GM18508 (cell line): ENCODE measurements around the gene FAM177B.
"Not testable (repeated sequence)": the region's sequence is repeated elsewhere in the genome, so short reads cannot be mapped to it uniquely, and the experiment has no call there.

Experiments used
- ATAC-seq: cut with Tn5 transposase; IDR thresholded peaks from one replicate; pipeline ENCODE4 v1.9.1; 2021; ENCODE audit warnings: moderate number of reproducible peaks; ENCODE audit not compliant: insufficient read depth, unreplicated experiment

The FAM177B gene

GRCh38 chr1:222739465-222739864 is 2.5 kb downstream of the FAM177B start:
- ATAC-seq, result no peak

DNA sequence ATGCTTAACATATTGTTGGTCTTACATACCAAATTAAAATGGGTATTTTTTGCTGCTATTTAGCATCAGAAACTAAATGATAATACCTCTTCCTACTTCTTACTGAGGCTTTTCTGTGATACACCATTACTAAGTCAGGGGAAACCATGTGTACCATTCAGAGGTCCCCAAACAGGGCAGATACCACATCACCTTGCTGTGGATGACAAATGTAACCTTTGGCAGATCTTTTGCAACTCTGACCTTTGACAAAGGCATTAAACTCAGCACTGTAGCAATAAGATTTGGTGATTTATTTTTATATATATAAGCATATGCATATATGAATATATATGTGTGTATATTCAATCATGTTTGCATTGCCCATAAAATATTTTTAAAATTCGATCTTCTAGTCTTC is 2.9 kb downstream of the FAM177B start:
- ATAC-seq, result no peak

DNA sequence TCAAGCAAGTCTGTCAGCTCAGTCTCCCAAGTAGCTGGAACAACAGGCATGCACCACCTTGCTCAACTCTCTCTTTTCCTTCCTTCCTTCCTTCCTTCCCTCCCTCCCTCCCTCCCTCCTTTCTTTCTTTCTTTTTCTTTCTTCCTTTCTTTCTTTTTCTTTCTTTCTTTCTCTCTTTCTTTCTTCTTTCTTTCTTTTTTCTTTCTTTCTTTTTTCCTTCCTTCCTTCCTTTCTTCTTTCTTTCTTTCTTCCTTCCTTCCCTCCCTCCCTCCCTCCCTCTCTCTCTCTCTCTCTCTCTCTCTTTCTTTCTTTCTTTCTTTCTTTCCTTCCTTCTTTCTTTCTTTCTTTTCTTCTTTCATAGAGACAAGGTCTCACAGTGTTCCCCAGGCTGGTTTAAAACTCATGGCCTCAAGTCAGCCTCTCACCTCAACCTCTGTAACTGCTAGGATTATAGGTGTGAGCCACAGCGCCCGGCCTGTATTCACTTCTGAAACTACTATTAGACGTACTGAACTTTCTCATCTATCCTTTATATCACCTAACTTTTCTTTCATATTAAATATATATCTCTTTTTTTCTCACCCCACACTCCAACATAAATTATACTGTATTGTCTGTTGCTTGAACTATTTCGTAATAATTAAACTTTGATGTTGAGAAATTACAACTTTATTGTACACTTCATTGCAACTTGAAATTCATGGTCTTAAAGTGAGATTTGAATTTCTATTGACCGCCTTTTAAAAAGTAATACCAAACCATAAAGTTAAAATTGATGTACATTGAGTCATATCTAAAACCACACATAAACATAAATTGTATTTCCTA is 4.8 kb downstream of the FAM177B start:
- not testable (repeated sequence) for ATAC-seq

DNA sequence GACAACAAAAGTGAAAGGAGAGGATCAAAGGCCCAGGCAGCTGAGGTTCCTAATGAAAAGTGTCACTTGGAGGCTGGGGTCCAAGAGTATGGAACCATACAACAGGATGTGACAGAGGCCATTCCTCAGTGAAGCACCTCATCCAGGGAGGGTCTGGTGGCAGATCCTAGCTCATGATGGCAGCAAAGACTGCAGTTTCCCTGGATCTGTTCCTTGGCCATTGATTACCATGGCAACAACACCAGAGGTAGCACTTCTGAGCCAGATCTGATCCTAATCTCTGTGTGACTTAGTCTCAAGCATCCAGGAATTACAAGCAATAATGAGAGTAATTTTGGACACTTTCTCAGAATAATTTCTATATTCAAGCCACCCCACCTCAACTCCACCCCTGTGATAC is 12.9 kb downstream of the FAM177B start:
- no peak for ATAC-seq

- peak; percentile 80 for ATAC-seq
These were observed 13.6 kb downstream of the FAM177B start for GRCh38 chr1:222750651-222751050.

DNA sequence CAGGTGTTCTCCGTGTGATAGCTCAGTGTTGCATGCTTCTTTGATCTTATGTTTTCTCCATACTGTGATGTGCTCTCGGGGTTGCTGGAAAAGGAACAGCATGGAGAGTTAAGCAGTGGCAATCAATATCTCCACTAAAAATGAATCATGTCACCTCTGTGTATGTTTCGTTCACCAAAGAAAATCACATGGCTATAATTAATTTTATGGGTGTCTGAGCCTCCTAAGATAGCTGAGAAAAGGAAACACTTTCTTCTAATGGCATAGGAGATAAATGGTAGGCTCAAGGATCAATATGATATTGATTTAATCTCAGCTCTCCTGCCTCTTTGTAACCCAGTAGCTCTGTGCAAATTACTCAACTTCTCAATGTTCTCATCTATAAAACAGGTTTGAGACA is 14.3 kb downstream of the FAM177B start:
- no peak for ATAC-seq

DNA sequence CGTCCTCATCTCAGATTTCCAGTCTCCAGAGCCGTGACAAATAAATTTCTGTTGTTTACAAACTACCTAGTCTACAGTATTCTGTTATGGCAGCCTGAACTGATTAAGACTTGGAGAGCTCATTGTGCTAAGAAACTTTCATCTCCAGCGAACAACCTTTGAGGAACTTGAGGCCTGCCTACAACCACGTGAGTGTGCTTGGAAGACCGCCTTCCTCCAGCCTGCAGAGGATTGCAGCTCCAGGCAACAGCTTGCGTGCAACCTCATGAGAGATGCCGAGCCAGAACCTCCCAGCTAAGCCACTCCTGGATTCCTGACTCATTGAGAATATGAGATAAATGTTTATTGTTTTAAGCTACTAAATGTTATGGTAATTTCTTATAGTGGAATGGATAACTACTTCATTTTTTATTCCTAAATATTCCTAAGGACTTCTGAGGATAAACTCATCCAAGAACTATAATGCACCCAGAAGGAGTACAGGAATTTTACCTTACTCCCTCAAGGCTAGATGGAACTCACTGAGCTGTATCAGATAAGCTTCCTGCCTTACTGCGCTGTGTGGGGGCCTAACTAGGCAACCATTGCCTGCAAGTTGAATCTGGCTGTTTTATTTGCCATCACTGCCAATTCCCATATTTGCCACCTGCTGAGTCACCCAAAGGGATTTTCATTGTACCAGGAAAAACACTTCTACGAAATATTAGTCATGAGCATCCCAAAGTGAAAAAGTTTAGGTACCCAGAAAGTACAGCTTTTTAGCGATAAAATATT is 17.6 kb downstream of the FAM177B start:
- ATAC-seq, result no peak

DNA sequence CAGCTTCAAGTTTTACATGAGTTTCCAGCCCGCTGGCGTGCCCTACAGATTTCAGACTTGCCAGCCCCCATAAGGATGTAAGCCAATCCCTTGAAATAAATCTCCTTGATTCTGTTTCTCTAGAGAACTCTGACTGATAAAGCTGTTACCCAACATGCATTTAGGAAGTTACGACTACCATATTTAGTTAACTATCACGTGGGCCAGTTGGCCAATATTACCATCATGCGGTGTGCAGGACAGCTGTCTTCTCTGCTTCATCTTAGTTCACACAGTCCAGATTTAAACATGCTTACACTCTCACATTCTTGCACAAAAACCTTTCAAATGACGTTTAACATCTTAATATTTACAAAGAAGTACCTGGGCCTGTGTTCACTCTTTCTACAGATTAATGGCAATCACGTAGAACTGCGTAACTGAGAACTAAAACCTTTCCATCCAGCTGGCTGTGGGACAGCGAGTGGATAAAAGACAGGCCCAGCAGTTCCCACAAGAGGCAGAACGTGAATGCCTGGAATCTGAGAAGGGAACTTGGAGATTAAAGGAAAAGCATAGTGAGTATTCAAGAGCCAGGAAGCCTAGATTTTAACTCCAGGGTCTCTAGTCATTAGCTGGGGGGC is 20.8 kb downstream of the FAM177B start:
- ATAC-seq, result no peak

GRCh38 chr1:222759451-222760035 is 22.5 kb downstream of the FAM177B start:
- no peak for ATAC-seq

DNA sequence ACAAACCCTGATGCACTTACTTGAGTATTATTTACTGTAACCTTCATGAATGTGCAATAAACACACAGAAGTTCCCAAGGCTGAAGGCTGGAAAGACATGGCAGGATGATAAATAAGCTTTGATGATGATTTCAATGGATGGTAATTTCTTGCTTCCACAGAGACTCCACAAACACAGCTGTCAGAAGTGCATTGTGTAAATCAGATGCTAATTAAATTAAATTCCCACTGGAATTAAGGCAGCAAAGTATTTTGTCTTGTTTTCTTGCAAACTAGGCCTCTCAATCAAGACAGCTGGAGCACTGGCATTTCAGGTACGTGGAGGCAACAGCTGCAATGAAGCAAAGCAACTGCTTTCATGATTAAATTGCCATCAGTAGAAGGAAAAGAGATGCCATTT is 24.1 kb downstream of the FAM177B start:
- ATAC-seq, result no peak

- ATAC-seq, result not testable (repeated sequence)
These were observed 25.2 kb downstream of the FAM177B start for GRCh38 chr1:222762178-222762577.

DNA sequence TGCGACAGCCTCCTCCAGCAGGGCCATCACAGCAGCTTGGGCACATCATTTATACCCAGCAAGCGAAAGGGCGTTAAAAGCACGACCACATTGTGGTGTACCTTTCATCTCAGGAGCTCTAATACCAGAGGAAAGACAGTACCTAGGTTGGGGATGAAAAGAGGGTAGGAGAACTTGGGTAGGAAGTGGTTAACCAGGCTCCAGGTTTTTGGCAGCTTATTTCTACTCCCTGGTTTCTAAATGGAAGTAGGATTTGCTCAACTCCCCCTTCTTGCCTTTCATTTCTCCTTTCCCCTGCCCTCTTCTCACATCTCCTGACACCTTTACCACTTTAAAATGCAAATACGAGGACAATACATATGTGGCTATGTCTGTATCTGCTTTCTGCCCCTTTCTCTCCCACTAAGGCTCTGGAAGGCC is 30.2 kb downstream of the FAM177B start:
- no peak for ATAC-seq

- ATAC-seq, result no peak
These were observed 31.6 kb downstream of the FAM177B start for GRCh38 chr1:222768592-222768991.

- ATAC-seq, result no peak
These were observed 32.2 kb downstream of the FAM177B start for GRCh38 chr1:222769181-222769580.

DNA sequence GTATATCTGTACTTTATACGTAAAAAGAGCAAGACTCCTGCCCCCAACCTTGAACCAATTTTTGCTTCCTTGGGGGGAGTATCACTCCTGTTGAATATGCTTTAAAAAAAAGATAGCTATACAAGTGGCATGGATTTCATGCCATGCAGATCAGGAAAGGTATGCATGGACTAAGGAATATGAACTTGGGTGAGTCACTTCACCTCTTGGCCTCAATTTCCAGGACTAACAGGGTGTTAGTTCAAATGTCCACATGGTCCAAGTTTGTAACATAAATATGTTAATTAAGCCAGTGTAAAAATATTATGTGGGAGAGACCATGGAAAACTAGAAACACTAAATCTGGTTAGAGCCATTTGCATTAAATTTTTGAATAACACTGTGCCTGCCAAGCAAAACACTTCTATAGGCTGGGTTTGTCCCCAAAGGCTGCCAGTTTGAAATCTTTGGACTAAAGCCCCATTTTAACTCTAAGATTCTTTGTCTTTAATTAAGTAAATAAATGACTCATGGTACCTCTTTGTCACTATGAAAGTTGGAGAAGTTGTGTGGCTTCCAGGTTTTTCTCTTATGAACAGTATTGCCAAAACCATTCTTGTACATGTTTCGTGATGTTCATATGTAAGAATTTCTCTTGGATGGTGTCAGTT is 33.1 kb downstream of the FAM177B start:
- no peak for ATAC-seq

DNA sequence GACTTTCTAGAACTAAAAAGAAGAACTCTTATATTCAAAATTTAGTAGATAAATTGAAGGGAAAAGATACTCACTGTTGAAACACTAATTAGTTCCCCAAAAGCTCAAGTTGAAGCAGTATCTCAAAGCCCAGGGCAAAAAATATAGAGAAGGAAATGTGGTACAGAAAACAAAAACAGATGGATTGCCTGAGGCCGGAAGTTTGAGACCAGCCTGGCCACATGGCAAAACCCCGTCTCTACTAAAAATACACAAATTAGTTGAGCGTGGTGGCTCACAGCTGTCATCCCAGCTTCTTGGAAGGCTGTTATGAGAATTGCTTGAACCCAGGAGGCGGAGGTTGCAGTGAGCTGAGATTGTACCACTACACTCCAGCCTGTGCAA is 36.0 kb downstream of the FAM177B start:
- ATAC-seq, result peak; percentile 83

DNA sequence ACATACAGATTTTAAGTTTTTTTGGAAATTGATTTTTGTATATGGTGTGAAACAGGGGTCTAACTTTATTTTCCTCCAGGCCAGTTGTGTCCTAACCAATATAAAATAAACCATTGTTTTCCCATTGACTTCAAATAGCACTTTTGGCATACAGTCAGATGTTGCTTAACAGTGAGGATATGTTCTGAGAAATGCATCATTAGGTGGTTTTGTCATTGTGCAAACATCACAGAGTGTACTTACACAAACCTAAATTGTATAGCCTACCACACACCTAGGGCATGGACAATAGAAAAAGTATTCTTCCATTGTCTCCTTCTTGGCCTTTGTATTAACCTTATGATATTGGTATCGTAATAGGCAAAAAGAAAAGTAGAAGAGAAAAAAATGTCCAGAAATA is 40.5 kb downstream of the FAM177B start:
- ATAC-seq, result no peak

GRCh38 chr1:222777977-222778376 is 41.0 kb downstream of the FAM177B start:
- ATAC-seq, result no peak

DNA sequence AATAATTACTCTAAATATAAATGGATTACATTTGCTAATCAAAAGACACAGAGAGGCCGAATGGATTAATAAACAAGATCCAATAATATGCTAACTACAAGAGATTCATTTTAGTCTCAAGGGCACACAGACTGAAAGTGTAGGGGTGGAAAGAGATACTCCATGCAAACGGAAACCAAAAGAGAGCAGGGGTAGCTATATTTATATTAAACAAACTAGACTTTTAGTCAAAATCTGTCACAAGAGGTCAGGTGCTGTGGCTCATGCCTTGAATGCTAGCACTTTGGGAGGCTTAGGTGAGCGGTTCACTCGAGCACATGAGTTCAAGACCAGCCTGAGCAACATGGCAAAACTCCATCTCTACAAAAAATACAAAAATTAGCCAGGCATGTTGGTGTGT is 44.2 kb downstream of the FAM177B start:
- no peak for ATAC-seq

GRCh38 chr1:222783051-222783450 is 46.0 kb downstream of the FAM177B start:
- no peak for ATAC-seq
